PC-3 (cell line): ENCODE data around the gene SRRT. TPM values are rescaled to one million over a fixed set of nuclear protein-coding genes. Genes with fewer than 3 reads are reported as not detected.
A peak's percentile ranks its signal among the peaks of the same experiment; 100 is the strongest.

Source experiments
- ATAC-seq: fragments of 200-7000 bp; cut with Tn5 transposase; 2 replicates; pipeline ENCODE4 v1.9.1; 2020; ENCODE audit warnings: mild to moderate bottlenecking, moderate library complexity
- BruUV-seq: library from RNA; stranded (reverse); fragments of 400-500 nt; replicated peaks from 2 replicates; lab custom pipeline; 2021; lab: Mats Ljungman, UMichigan
- CTCF ChIA-PET: fragments of 300-600 bp; sonication (Branson Sonifier 250); formaldehyde crosslinking; loops from one replicate; lab custom pipeline; 2022; ENCODE audit warnings: antibody characterized with exemption; lab: Charles Lee
- POLR2A ChIA-PET: fragments of 300-600 bp; sonication (Branson Sonifier 250); formaldehyde crosslinking; loops from one replicate; lab custom pipeline; 2022; ENCODE audit warnings: antibody characterized with exemption; ENCODE audit not compliant: unreplicated experiment; lab: Charles Lee
- DNase-seq: peaks from one replicate; pipeline ENCODE4 v3.0.0-alpha.2; 2015
- H2AFZ ChIP-seq: fragments of 300-600 bp; sonication (generic); 2 replicates; pipeline ENCODE4 v1.6.0; 2016; ENCODE audit warnings: antibody characterized with exemption, low read length
- H3F3A ChIP-seq: fragments of 300-600 bp; sonication (generic); one replicate; pipeline ENCODE4 v1.6.0; 2017; ENCODE audit warnings: antibody characterized with exemption, low read length, control low read depth, mild to moderate bottlenecking; ENCODE audit not compliant: unreplicated experiment
- H3K27ac ChIP-seq: fragments of 300-600 bp; sonication (generic); 2 replicates; pipeline ENCODE4 v1.5.1; 2016; ENCODE audit warnings: mild to moderate bottlenecking, low read length
- H3K27me3 ChIP-seq: fragments of 300-600 bp; sonication (generic); 2 replicates; pipeline ENCODE4 v1.6.1; 2016; ENCODE audit warnings: low read length, mixed read lengths
- H3K36me3 ChIP-seq: fragments of 300-600 bp; sonication (generic); 2 replicates; pipeline ENCODE4 v1.6.1; 2016; ENCODE audit warnings: low read depth, mixed run types, low read length, mixed read lengths
- H3K4me1 ChIP-seq: fragments of 300-600 bp; sonication (generic); 2 replicates; pipeline ENCODE4 v1.5.1; 2016; ENCODE audit warnings: low read length; ENCODE audit not compliant: insufficient read depth
- H3K4me2 ChIP-seq: fragments of 300-600 bp; sonication (generic); 2 replicates; pipeline ENCODE4 v1.6.0; 2016; ENCODE audit warnings: low read length
- H3K4me3 ChIP-seq: fragments of 300-600 bp; sonication (generic); 2 replicates; pipeline ENCODE4 v1.5.1; 2016; ENCODE audit warnings: mild to moderate bottlenecking, low read length, mixed read lengths
- H3K79me2 ChIP-seq: fragments of 300-600 bp; sonication (generic); 2 replicates; pipeline ENCODE4 v1.6.1; 2017; ENCODE audit warnings: low read length, mixed read lengths
- H3K9ac ChIP-seq: fragments of 300-600 bp; sonication (generic); 2 replicates; pipeline ENCODE4 v1.6.0; 2016; ENCODE audit warnings: mild to moderate bottlenecking, low read length
- H3K9me2 ChIP-seq: fragments of 300-600 bp; sonication (generic); replicated peaks from 2 replicates; pipeline ENCODE4 v1.6.1; 2016; ENCODE audit warnings: mixed run types, low read length, mixed read lengths
- H3K9me3 ChIP-seq: fragments of 300-600 bp; sonication (generic); 2 replicates; pipeline ENCODE4 v1.6.1; 2016; ENCODE audit warnings: low read length, mixed read lengths
- H4K20me1 ChIP-seq: fragments of 300-600 bp; sonication (generic); 2 replicates; pipeline ENCODE4 v1.6.1; 2016; ENCODE audit warnings: low read length, mixed read lengths
- EZH2 ChIP-seq: fragments of 300-600 bp; sonication (generic); IDR thresholded peaks from one replicate; pipeline ENCODE4 v1.6.1; 2017; ENCODE audit warnings: antibody characterized with exemption, mild to moderate bottlenecking, low read length; ENCODE audit not compliant: unreplicated experiment
- EZH2phosphoT487 ChIP-seq: fragments of 300-600 bp; sonication (generic); IDR thresholded peaks from 2 replicates; pipeline ENCODE4 v1.6.1; 2018; ENCODE audit warnings: mild to moderate bottlenecking, antibody characterized with exemption, low read length, borderline replicate concordance
- intact Hi-C: fragments of 100-400 bp; cut with micrococcal nuclease; formaldehyde crosslinking; loops from 2 replicates; pipeline ENCODE4 v1.9.0; 2023
- total RNA-seq: library from RNA; depleted of rRNA; stranded (reverse); fragments of >200 nt; gene quantifications from 2 replicates; pipeline ENCODE4 v1.2.3, GENCODE V29; 2014
- TF ChIP-seq, protein P1 (sequence below): fragments of 300-600 bp; sonication (generic); conservative IDR thresholded peaks from 2 replicates; pipeline ENCODE4 v1.5.1; 2017; ENCODE audit warnings: antibody characterized with exemption, low read depth, mild to moderate bottlenecking, low read length

The SRRT gene
- total RNA-seq, 1 experiment from 2014 or later = 177 TPM

DNA sequence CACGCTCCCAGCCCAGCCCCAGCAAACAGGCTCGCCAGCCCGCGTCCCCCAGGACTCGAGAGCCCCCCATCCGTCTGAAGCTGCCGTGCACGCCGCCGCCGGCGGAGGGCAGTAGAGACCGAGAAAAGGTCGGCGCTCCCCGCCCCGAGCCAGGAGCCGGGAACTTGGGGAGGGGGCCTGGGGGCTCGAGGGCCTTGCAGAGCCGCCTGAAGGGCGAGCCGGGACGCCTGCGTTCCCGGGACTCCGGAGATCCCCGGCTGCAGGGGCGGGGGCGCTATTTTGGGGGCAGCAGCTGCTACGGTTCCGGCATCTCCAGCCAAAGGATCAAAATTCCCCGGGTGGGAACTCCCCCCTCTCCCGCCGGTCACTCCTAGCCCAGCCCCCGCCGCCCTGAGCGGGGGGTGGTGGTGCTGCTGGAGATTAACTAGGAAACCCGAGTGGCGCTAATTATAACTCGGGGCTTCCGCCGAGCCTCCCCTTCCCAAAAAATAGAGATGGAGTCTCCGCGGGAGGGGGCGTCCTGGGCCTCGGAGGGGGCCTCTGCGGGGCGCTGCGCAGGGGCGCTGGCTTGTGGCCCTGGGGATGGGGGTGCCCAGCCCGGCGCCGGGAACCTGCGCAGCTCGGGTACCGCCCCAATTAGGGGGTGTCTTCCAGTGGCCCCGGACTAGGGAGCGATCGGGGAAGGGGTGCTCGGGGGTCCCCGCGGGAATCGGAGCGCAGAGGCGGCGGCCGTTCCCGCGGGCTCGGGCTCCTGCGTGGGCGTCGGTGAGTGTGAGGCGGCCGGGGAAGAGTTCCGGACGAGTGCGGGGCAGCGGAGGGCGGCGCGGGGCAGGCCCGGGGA is 20.2 kb downstream of the SRRT start:
- DNase-seq = peak; percentile 38
- POLR2A ChIA-PET = interaction anchor here (0.7 kb wide), 1 partner anchor 74 kb away, joined by 3 read pairs; the partner anchor contains the start of gene MUC12
- Histone ChIP-seq H3K36me3 (no peaks in the 10 kb centered on the region), H3K9me3 (no peaks in the 10 kb centered on the region), H4K20me1 (no peaks in the 10 kb centered on the region), H3K27me3 (peaks cover 17% of the 10 kb centered on the region), H2AFZ (peak overlapping the region; percentile 64; the same call in 1 of the 2 replicates), H3K9ac (peak overlapping the region; percentile 12; the same call in 1 of the 2 replicates), H3K4me1 (peaks cover 22% of the 10 kb centered on the region), H3K4me3 (peak overlapping the region; percentile 63), H3F3A (no peaks in the 10 kb centered on the region), H3K27ac (no peak overlapping the region), H3K4me2 (peak overlapping the region; percentile 86), H3K9me2 (no peaks in the 10 kb centered on the region), H3K79me2 (no peaks in the 10 kb centered on the region)
- CTCF ChIA-PET = no interaction called here
- intact Hi-C loops = loop anchor here (5.0 to 10.0 kb wide), 2 partner anchors 72 to 240 kb away; partner anchors contain the start of gene MUC12
- TF ChIP-seq EZH2phosphoT487 (peak; percentile 73; the same call in 1 of the 2 replicates), EZH2 (peak; percentile 81)
- TF ChIP-seq, protein P1, sequence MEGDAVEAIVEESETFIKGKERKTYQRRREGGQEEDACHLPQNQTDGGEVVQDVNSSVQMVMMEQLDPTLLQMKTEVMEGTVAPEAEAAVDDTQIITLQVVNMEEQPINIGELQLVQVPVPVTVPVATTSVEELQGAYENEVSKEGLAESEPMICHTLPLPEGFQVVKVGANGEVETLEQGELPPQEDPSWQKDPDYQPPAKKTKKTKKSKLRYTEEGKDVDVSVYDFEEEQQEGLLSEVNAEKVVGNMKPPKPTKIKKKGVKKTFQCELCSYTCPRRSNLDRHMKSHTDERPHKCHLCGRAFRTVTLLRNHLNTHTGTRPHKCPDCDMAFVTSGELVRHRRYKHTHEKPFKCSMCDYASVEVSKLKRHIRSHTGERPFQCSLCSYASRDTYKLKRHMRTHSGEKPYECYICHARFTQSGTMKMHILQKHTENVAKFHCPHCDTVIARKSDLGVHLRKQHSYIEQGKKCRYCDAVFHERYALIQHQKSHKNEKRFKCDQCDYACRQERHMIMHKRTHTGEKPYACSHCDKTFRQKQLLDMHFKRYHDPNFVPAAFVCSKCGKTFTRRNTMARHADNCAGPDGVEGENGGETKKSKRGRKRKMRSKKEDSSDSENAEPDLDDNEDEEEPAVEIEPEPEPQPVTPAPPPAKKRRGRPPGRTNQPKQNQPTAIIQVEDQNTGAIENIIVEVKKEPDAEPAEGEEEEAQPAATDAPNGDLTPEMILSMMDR = peak; percentile 80
- no TSS peak for BruUV-seq
- peak; percentile 2; the same call in 1 of the 2 replicates for ATAC-seq

DNA sequence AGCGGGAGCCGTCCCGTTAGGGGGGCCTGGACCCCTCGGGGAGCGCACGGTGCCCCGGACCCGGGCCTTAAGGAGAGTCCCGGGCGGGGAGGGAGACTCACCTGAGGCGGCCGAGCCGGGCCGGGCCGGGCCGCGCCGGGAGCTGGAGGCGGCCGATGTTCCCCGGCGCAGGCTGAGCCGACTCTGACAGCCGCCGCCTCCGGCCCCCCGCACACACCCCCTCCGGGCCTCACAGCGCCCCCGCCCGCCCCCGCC is 20.7 kb downstream of the SRRT start, which contains the start of gene ACHE:
Gene ACHE, minus strand, starts transcription at position 188 of the 255 bp plus-strand sequence. CDS start 1,656 bp downstream, outside the sequence.
- no peaks in the 10 kb centered on the region for H3K36me3 ChIP-seq
- H3K27me3 ChIP-seq = peaks cover 17% of the 10 kb centered on the region
- peak within 1 kb of the TSS; percentile 86 for H3K4me2 ChIP-seq
- DNase-seq (no peak), ATAC-seq (peak; percentile 12)
- ChIA-PET CTCF (interaction anchor here (0.6 kb wide), 1 partner anchor 68 kb away, joined by 4 read pairs; no protein-coding TSS in a partner anchor), POLR2A (interaction anchor here (0.7 kb wide), 1 partner anchor 74 kb away, joined by 3 read pairs; the partner anchor contains the start of gene MUC12)
- peak within 1 kb of the TSS; percentile 63 for H3K4me3 ChIP-seq
- no peaks in the 10 kb centered on the region for H3K9me2 ChIP-seq
- H3K4me1 ChIP-seq = peaks cover 16% of the 10 kb centered on the region
- H3K9me3 ChIP-seq = no peaks in the 10 kb centered on the region
- intact Hi-C loops = loop anchor here (5.0 to 10.0 kb wide), 2 partner anchors 72 to 239 kb away; partner anchors contain the start of gene MUC12
- BruUV-seq = no TSS peak
- peak within 1 kb of the TSS; percentile 64; the same call in 1 of the 2 replicates for H2AFZ ChIP-seq
- TF ChIP-seq, protein P1 = no peak
- no peak for TF ChIP-seq EZH2
- TF ChIP-seq EZH2phosphoT487 = no peak
- no peaks in the 10 kb centered on the region for H3K79me2 ChIP-seq
- H4K20me1 ChIP-seq = no peaks in the 10 kb centered on the region
- peak within 1 kb of the TSS; percentile 12; the same call in 1 of the 2 replicates for H3K9ac ChIP-seq
- no peak within 1 kb of the TSS for H3K27ac ChIP-seq
- no peaks in the 10 kb centered on the region for H3F3A ChIP-seq
